ENCODE results near the gene DYNC1I2.

Gene DYNC1I2

GRCh38 chr2:171652416-171652785 is 34.9 kb upstream of the DYNC1I2 start (continued):
- TF ChIP-seq EGR2 (tag by site-specific recombination; IDR thresholded peaks at IDR 0.05; ENCODE audit: low read depth) (no peak), ZNF843 (tag by site-specific recombination; IDR thresholded peaks at IDR 0.05) (no peak), ZNF639 (tag by site-specific recombination; IDR thresholded peaks at IDR 0.05) (no peak), GLI4 (tag by site-specific recombination; IDR thresholded peaks at IDR 0.05) (no peak), ZNF623 (tag by site-specific recombination; IDR thresholded peaks at IDR 0.05) (no peak), ZNF248 (tag by site-specific recombination; IDR thresholded peaks at IDR 0.05) (no peak), GFI1B (tag by site-specific recombination; IDR thresholded peaks at IDR 0.05) (no peak), OSR2 (tag by site-specific recombination; IDR thresholded peaks at IDR 0.05) (no peak), GLIS1 (tag by site-specific recombination; IDR thresholded peaks at IDR 0.05) (peak; percentile 42; the same call in 1 of the 2 replicates)

- H3K36me3 ChIP-seq (ENCODE audit: control insufficient read depth in 2 of 2, insufficient read depth in 1 of 2, low read length in 2 of 2) = no peaks in the 10 kb centered on the region
- H3K4me1 ChIP-seq (ENCODE audit: control insufficient read depth, insufficient read depth, low read length) = no peaks in the 10 kb centered on the region
- CTCF ChIA-PET = interaction anchor here (1.1 kb wide), 1 partner anchor 18 kb away, joined by 3 read pairs; no protein-coding TSS in a partner anchor
- no peak overlapping the region for H3K27ac ChIP-seq (ENCODE audit: extremely low read depth, low read depth, low read length)
- H3K9me3 ChIP-seq (ENCODE audit: control insufficient read depth, insufficient read depth, low read depth, low read length) = no peaks in the 10 kb centered on the region
- no peak for TF ChIP-seq SP2 (tag by site-specific recombination; IDR thresholded peaks at IDR 0.05)
- TF ChIP-seq, protein P1, sequence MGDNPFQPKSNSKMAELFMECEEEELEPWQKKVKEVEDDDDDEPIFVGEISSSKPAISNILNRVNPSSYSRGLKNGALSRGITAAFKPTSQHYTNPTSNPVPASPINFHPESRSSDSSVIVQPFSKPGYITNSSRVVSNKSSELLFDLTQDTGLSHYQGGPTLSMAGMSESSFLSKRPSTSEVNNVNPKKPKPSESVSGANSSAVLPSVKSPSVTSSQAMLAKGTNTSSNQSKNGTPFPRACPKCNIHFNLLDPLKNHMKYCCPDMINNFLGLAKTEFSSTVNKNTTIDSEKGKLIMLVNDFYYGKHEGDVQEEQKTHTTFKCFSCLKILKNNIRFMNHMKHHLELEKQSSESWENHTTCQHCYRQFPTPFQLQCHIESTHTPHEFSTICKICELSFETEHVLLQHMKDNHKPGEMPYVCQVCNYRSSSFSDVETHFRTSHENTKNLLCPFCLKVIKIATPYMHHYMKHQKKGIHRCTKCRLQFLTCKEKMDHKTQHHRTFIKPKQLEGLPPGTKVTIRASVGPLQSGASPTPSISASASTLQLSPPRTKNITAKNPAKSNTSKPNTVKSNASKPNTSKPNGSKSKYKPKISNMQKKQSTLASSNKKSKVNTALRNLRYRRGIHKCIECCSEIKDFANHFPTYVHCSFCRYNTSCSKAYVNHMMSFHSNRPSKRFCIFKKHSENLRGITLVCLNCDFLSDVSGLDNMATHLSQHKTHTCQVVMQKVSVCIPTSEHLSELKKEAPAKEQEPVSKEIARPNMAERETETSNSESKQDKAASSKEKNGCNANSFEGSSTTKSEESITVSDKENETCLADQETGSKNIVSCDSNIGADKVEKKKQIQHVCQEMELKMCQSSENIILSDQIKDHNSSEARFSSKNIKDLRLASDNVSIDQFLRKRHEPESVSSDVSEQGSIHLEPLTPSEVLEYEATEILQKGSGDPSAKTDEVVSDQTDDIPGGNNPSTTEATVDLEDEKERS (tag by site-specific recombination; IDR thresholded peaks at IDR 0.05) = no peak
- no peak for TF ChIP-seq ZFP3 (tag by site-specific recombination; IDR thresholded peaks at IDR 0.05; ENCODE audit: low read depth)
- TF ChIP-seq ZBTB26 (tag by site-specific recombination; optimal IDR thresholded peaks at IDR 0.05) = no peak
- TF ChIP-seq, protein P2, sequence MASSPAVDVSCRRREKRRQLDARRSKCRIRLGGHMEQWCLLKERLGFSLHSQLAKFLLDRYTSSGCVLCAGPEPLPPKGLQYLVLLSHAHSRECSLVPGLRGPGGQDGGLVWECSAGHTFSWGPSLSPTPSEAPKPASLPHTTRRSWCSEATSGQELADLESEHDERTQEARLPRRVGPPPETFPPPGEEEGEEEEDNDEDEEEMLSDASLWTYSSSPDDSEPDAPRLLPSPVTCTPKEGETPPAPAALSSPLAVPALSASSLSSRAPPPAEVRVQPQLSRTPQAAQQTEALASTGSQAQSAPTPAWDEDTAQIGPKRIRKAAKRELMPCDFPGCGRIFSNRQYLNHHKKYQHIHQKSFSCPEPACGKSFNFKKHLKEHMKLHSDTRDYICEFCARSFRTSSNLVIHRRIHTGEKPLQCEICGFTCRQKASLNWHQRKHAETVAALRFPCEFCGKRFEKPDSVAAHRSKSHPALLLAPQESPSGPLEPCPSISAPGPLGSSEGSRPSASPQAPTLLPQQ (tag by site-specific recombination; IDR thresholded peaks at IDR 0.05) = no peak
- TF ChIP-seq, protein P3, sequence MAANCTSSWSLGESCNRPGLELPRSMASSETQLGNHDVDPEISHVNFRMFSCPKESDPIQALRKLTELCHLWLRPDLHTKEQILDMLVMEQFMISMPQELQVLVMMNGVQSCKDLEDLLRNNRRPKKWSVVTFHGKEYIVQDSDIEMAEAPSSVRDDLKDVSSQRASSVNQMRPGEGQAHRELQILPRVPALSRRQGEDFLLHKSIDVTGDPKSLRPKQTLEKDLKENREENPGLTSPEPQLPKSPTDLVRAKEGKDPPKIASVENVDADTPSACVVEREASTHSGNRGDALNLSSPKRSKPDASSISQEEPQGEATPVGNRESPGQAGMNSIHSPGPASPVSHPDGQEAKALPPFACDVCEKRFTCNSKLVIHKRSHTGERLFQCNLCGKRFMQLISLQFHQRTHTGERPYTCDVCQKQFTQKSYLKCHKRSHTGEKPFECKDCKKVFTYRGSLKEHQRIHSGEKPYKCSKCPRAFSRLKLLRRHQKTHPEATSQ (tag by site-specific recombination; IDR thresholded peaks at IDR 0.05) = no peak
- TF ChIP-seq ZNF416 (tag by site-specific recombination; IDR thresholded peaks at IDR 0.05) = no peak
- no peak for TF ChIP-seq ZNF341 (tag by site-specific recombination; IDR thresholded peaks at IDR 0.05; ENCODE audit: low read depth)
- TF ChIP-seq, protein P4, sequence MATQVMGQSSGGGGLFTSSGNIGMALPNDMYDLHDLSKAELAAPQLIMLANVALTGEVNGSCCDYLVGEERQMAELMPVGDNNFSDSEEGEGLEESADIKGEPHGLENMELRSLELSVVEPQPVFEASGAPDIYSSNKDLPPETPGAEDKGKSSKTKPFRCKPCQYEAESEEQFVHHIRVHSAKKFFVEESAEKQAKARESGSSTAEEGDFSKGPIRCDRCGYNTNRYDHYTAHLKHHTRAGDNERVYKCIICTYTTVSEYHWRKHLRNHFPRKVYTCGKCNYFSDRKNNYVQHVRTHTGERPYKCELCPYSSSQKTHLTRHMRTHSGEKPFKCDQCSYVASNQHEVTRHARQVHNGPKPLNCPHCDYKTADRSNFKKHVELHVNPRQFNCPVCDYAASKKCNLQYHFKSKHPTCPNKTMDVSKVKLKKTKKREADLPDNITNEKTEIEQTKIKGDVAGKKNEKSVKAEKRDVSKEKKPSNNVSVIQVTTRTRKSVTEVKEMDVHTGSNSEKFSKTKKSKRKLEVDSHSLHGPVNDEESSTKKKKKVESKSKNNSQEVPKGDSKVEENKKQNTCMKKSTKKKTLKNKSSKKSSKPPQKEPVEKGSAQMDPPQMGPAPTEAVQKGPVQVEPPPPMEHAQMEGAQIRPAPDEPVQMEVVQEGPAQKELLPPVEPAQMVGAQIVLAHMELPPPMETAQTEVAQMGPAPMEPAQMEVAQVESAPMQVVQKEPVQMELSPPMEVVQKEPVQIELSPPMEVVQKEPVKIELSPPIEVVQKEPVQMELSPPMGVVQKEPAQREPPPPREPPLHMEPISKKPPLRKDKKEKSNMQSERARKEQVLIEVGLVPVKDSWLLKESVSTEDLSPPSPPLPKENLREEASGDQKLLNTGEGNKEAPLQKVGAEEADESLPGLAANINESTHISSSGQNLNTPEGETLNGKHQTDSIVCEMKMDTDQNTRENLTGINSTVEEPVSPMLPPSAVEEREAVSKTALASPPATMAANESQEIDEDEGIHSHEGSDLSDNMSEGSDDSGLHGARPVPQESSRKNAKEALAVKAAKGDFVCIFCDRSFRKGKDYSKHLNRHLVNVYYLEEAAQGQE (tag by site-specific recombination; IDR thresholded peaks at IDR 0.05) = no peak
- no peak for TF ChIP-seq ZNF140 (tag by site-specific recombination; IDR thresholded peaks at IDR 0.05)
- no peak overlapping the region for H3K4me3 ChIP-seq (ENCODE audit: low read depth, low read length)
- POLR2A ChIA-PET = no interaction called here
These were observed 31.7 kb upstream of the DYNC1I2 start for GRCh38 chr2:171655586-171655985.

Data from HEK293 (cell line).